GM18511 (cell line): Measurements from ENCODE around the gene IL5.
A peak's percentile ranks its signal among the peaks of the same experiment; 100 is the strongest.
"Not testable (repeated sequence)": the region's sequence is repeated elsewhere in the genome, so short reads cannot be mapped to it uniquely, and the experiment has no call there.

Experiments used
- ATAC-seq: cut with Tn5 transposase; IDR thresholded peaks from one replicate; pipeline ENCODE4 v1.9.1; 2021; ENCODE audit warnings: mild to moderate bottlenecking, moderate library complexity; ENCODE audit not compliant: unreplicated experiment

IL5 gene

GRCh38 chr5:132543472-132544201 is at the start of gene IL5:
Gene IL5 (minus strand): TSS chr5:132543522. CDS start chr5:132543478, 44 bp downstream.
- no peak for ATAC-seq

GRCh38 chr5:132592521-132592920 is 49.2 kb upstream of the IL5 start:
- ATAC-seq = no peak

GRCh38 chr5:132591145-132591544 is 47.8 kb upstream of the IL5 start:
- ATAC-seq = no peak

DNA sequence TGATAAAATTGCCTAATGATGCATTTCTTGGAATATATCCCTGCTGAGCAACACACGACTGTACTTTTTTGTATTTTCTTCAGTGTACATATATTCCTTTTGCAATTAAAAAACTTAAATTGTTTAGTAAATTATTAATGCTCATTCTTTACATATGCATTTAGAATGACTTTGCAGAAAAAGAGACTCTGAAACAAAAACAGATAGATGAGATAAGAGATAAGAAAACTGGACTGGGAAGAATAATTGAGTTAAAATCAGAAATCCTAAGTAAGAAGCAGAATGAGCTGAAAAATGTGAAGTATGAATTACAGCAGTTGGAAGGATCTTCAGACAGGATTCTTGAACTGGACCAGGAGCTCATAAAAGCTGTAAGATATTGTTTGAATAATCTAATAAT is 46.1 kb upstream of the IL5 start:
- no peak for ATAC-seq

- no peak for ATAC-seq
Observed at GRCh38 chr5:132586063-132586462, 42.7 kb upstream of the IL5 start.

DNA sequence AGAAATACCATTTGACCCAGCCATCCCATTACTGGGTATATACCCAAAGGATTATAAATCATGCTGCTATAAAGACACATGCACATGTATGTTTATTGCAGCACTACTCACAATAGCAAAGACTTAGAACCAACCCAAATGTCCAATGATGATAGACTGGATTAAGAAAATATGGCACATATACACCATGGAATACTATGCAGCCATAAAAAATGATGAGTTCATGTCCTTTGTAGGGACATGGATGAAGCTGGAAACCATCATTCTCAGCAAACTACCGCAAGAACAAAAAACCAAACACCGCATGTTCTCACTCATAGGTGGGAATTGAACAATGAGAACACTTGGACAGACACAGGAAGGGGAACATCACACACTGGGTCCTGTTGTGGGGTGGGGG is 41.2 kb upstream of the IL5 start:
- not testable (repeated sequence) for ATAC-seq

GRCh38 chr5:132576123-132576522 is 32.8 kb upstream of the IL5 start:
- no peak for ATAC-seq

DNA sequence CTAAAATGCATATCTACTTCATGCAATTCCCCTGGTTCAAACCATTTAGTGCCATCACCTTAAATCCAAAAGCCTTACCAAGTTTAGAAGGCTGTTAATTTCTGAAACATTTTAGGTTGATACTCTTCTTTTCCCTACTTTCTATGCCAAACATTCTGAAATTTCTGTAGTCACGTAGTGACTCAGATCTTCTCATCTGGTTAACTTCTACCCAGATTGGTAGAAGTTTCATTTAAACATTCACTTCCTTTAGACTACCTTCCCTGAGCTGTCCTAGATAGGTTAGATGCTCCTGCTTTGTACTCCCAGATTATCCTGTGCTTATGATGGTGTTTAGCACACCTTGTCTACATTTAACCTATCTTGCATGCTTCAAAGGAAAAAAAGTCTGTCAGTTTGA is 23.3 kb upstream of the IL5 start:
- no peak for ATAC-seq

GRCh38 chr5:132564555-132564954 is 21.2 kb upstream of the IL5 start:
- ATAC-seq = not testable (repeated sequence)

DNA sequence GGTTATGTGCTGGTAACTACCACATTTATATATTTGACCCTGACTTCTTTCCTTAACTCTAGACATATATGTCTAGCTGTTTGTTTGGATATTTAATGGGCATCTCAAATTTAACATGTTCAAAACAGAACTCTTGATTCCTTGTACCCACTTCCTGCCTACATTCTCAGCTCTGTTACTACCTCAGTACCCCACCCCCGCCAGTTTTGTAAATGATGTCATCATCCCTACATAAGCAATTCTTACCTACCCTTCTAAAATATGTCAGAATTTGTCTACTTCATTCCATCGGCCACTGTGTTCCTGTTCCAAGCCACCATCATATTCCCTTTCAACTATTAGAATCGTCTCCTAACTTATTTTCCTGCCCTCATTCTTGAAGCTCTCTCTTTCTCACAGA is 18.3 kb upstream of the IL5 start:
- no peak for ATAC-seq

GRCh38 chr5:132559383-132560060 is 16.2 kb upstream of the IL5 start:
- ATAC-seq = no peak

DNA sequence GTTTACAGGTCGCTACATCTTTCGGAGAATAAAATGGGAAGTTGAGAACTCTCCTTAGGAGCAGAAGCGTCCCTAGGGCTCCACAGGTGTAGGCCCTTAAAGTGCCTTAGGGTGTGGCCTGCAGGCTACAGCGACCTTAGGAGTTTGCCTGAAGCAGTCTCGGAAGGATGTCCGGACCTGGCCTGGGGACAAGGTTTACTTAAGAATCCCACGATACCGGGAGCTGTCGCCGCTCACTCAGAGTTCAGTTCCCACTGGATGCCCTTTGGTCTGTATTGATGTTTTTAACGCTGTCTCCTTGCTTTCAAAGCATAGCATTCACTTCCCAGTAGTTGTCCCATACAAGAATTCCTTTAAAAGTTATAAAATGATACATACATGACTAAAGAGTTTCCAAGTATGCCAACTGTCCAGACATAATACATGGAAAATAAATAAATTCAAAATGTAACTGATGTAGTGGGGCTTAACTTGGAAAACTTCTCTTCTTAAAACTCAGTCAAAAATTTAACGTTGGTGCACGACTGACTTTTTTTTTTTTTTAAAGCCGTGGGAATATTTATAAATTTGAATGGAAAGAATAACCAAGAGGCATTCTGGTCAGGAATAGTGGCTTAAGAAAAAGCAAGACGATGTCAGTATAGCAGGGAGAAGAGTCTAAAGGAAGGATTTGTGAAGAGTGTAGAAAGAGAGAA is 14.3 kb upstream of the IL5 start:
- ATAC-seq = peak; percentile 60

- ATAC-seq = peak; percentile 99
Observed at GRCh38 chr5:132556763-132557477, 13.6 kb upstream of the IL5 start, which contains the start of gene RAD50. Gene RAD50 (plus strand): TSS chr5:132556977. CDS start chr5:132557325, 348 bp downstream.

- no peak for ATAC-seq
Observed at GRCh38 chr5:132556153-132556762, 12.9 kb upstream of the IL5 start.

GRCh38 chr5:132549576-132549975 is 6.3 kb upstream of the IL5 start:
- ATAC-seq = no peak

GRCh38 chr5:132548834-132549233 is 5.5 kb upstream of the IL5 start:
- ATAC-seq = not testable (repeated sequence)

DNA sequence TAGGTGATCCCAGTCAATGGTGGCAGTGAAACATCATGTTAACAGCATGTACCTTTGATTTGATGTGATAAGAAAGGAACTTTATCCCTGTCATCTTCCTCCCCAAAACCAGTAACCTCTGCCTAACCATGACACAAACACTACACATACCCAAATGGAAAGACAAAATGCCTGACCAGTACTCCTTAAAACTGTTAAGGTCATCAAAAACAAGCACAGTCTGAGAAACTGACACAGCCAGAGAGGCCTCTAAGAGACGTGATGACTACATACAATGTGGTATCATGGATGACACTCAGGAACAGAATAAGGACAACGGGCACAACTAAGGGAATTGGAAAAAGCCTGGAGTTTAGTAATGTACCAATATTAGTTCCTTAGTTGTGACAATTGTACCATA is 3.9 kb upstream of the IL5 start:
- ATAC-seq = no peak

DNA sequence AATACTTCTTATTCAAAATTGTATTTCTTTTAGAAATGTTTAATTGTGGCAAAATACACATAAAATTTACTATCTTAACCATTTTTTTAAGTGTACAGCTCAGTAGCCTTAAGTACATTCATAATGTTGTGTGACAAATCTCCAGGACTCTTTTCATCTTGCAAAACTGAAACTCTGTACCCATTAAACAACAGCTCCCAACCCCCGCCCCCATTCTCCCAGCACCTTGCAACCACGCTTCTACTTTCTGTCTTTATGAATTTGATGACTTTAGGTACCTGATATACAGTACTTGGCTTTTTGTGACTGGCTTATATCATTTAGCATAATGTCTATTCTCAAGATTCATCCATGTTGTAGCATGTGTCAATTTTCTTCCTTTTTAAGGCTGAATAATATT is 2.8 kb upstream of the IL5 start:
- no peak for ATAC-seq

- no peak for ATAC-seq
Observed at GRCh38 chr5:132540764-132541163, 2.6 kb downstream of the IL5 start.

DNA sequence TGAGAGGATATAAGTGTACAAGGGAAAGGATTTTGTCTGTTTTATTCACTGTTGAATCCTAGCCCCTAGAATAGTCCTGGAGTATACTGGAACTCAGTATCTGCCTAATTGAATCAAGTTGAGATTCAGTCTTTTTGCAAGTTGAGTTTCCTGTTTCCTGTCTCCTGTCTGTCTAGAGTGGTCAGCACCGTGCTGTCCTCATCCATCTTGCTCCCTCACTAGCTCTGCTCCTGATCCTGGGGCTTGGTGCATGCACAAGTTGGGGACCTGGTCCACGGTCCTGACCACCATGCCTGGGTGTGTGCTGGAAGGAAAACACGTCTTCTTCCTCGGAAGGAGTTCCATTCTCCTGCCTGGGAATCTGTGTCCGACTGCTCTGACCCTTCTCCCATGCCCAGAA is 3.2 kb downstream of the IL5 start:
- ATAC-seq = no peak

DNA sequence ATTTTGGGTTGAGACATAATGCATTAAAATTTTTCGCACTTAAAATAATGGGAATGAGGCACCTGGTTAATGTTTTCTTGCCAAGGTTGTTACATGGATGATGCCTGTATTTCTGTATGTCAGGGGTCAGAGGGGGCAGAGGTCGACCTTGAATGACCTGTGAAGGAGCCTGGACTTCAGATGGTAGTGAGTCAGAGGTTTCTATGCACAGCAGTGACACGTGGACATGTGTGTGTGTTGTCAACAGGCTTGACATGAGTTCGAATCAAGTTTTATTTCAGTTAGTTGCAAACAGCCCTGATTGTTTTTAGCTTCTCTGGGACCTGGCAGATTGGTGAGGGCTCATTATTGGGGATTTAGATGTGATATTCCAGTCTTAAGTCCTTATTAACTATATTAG is 3.6 kb downstream of the IL5 start:
- ATAC-seq = no peak
